Left ventricle myocardium inferior (tissue), 1 donor: ENCODE measurements around the gene DMBX1. TPM values are rescaled to one million over a fixed set of nuclear protein-coding genes. Genes with fewer than 3 reads are reported as not detected.

Source experiments
- DNase-seq: peaks from one replicate; pipeline ENCODE4 v3.0.0-alpha.2; 2020
- H3K27ac ChIP-seq: fragments of 200-600 bp; replicated peaks from 2 replicates; pipeline ENCODE4 v1.8.0; 2021
- H3K27me3 ChIP-seq: fragments of 200-600 bp; 2 replicates; pipeline ENCODE4 v1.8.0; 2021; ENCODE audit warnings: low read depth
- H3K36me3 ChIP-seq: fragments of 200-600 bp; 2 replicates; pipeline ENCODE4 v1.8.0; 2021
- H3K4me1 ChIP-seq: fragments of 200-600 bp; 2 replicates; pipeline ENCODE4 v1.8.0; 2021
- H3K4me3 ChIP-seq: fragments of 200-600 bp; 2 replicates; pipeline ENCODE4 v1.8.0; 2021; ENCODE audit warnings: mild to moderate bottlenecking, moderate library complexity
- H3K9me3 ChIP-seq: fragments of 200-600 bp; replicated peaks from 2 replicates; pipeline ENCODE4 v1.8.0; 2021
- intact Hi-C: fragments of 100-400 bp; cut with micrococcal nuclease; formaldehyde crosslinking; loops from one replicate; pipeline ENCODE4 v1.11.0; 2022
- total RNA-seq: library from RNA; stranded (reverse); fragmentation: NEBNext Ultra II Directional; extraction: Animal tissue kit (Norgen Biotek cat#: 25700); gene quantifications from one replicate; pipeline ENCODE4 v1.2.1, GENCODE V29; 2021
- TF ChIP-seq, protein P1 (sequence below): fragments of 200-600 bp; IDR thresholded peaks from 2 replicates; pipeline ENCODE4 v1.8.0; 2021; ENCODE audit warnings: antibody characterized with exemption, mild to moderate bottlenecking, borderline replicate concordance
- donor health status: DM: no; HTN: yes; CAD: no; lungs with severe emphysema.

Gene DMBX1
- total RNA-seq, 1 donor from 2014 or later = not detected

DNA sequence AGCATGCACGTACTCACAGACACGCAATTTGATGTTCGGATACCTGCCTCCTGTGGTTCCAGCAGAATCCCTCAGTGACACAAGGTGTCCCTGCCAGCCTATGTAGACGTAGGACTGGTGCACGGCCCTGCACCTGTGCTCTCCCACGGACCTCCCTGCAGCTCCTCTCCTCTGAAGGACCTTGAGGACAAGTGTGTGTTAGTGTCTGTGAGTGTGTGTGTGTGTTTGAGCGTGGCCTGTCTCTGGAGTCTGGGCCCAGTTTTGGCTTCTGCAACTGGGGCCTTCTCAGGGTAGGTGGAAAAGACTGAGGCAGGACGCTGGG is 22.5 kb upstream of the DMBX1 start:
- TF ChIP-seq, protein P1, sequence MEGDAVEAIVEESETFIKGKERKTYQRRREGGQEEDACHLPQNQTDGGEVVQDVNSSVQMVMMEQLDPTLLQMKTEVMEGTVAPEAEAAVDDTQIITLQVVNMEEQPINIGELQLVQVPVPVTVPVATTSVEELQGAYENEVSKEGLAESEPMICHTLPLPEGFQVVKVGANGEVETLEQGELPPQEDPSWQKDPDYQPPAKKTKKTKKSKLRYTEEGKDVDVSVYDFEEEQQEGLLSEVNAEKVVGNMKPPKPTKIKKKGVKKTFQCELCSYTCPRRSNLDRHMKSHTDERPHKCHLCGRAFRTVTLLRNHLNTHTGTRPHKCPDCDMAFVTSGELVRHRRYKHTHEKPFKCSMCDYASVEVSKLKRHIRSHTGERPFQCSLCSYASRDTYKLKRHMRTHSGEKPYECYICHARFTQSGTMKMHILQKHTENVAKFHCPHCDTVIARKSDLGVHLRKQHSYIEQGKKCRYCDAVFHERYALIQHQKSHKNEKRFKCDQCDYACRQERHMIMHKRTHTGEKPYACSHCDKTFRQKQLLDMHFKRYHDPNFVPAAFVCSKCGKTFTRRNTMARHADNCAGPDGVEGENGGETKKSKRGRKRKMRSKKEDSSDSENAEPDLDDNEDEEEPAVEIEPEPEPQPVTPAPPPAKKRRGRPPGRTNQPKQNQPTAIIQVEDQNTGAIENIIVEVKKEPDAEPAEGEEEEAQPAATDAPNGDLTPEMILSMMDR = no peak
- no peak overlapping the region for H3K27ac ChIP-seq
- intact Hi-C loops = no loop called here
- peaks cover 15% of the 10 kb centered on the region for H3K4me1 ChIP-seq
- no peaks in the 10 kb centered on the region for H3K9me3 ChIP-seq
- DNase-seq = no peak
- H3K4me3 ChIP-seq = peak overlapping the region; percentile 73
- peaks cover 81% of the 10 kb centered on the region for H3K27me3 ChIP-seq
- no peaks in the 10 kb centered on the region for H3K36me3 ChIP-seq

DNA sequence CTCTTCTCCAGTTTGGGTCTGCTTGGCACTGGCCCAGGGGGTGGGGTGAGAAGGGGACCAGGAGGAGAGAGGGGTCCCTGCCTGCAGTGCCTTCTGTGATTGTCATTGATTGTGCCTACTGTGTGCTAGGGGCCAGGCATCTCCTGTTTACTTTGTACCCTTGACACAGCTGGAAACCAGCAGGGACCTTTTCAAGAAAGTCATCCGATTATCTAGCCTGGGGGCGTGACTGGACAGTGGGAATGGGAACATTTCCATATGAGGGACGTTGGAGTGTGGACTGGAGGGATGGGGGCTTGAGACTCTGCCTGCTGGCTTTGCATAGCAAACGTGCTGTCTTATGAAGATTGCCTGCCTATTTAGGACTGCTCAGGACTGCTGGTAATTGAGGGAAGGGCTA is 19.8 kb upstream of the DMBX1 start:
- TF ChIP-seq, protein P1 = no peak
- Histone ChIP-seq H3K27ac (no peak overlapping the region), H3K36me3 (no peaks in the 10 kb centered on the region), H3K4me3 (no peak overlapping the region), H3K27me3 (peaks cover 92% of the 10 kb centered on the region), H3K4me1 (peaks cover 15% of the 10 kb centered on the region), H3K9me3 (no peaks in the 10 kb centered on the region)
- intact Hi-C loops = no loop called here
- no peak for DNase-seq

DNA sequence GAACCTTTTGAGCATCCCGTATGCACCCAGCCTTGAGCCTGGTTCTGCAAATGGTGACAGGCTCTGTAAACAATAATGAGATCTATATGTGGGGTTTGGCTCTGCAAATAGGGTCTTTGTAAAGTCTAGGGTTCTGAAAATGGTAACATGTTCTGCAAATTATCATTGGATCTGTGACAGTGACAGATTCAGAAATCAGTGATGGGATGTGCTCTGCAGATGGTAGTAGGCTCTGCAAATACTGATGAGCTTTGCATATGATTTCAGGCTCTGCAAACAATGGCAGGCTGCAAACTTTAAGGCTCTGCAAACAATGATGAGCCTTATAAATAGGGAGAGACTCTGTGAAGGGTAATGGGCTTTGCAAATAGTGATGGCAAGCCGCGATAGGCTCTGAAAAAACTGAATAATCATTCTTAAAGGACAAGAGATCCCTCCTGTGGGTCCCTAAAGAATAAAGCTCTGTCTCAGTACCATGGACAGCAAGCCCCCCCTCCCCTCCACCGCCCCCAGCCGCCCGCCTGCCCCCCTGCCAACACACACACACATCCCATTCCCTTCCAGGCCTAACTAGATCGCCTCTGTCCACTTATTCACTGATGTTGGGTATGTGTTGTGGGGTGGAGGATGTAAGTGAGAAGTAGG is 17.7 kb upstream of the DMBX1 start:
- peaks cover 5% of the 10 kb centered on the region for H3K4me1 ChIP-seq
- no peaks in the 10 kb centered on the region for H3K36me3 ChIP-seq
- intact Hi-C loops = no loop called here
- no peaks in the 10 kb centered on the region for H3K9me3 ChIP-seq
- TF ChIP-seq, protein P1 = no peak
- no peak overlapping the region for H3K4me3 ChIP-seq
- peaks cover 92% of the 10 kb centered on the region for H3K27me3 ChIP-seq
- no peak overlapping the region for H3K27ac ChIP-seq
- no peak for DNase-seq

DNA sequence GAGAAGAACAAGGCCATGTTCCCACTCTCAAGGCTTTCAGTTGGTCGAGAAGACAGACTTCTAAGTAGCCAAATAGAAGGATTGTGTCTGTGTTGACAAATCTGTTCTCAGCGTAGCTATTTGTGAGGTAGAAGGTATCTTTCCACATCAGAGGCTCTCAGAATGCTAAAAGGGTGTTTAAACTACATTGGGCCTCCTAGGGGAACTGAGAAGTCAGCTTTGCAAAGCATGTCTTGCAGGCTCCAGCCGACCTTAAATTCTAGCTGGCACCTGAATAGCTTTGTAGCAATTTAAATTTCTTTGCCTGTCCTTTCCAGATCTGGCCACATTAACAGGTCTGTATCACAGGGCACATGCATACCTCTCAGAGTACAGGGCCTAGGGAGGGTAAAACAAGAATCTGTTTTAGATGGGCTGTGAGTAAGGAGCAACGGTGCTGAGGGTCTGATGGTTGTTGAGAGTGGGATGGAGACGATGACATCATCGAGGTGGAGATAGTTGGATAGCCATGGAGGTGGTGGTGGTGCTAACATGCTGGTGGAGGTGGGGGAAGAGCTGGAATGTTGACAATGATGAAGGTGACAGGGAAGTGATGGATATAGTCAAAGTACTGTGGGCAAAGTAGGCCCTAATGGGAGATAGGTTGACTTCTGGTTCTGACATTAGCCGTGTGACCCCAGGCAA is 17.0 kb upstream of the DMBX1 start:
- no peaks in the 10 kb centered on the region for H3K4me1 ChIP-seq
- no peak overlapping the region for H3K27ac ChIP-seq
- intact Hi-C loops = no loop called here
- no peaks in the 10 kb centered on the region for H3K9me3 ChIP-seq
- no peaks in the 10 kb centered on the region for H3K36me3 ChIP-seq
- peaks cover 91% of the 10 kb centered on the region for H3K27me3 ChIP-seq
- no peak overlapping the region for H3K4me3 ChIP-seq
- DNase-seq = no peak
- TF ChIP-seq, protein P1 = no peak

DNA sequence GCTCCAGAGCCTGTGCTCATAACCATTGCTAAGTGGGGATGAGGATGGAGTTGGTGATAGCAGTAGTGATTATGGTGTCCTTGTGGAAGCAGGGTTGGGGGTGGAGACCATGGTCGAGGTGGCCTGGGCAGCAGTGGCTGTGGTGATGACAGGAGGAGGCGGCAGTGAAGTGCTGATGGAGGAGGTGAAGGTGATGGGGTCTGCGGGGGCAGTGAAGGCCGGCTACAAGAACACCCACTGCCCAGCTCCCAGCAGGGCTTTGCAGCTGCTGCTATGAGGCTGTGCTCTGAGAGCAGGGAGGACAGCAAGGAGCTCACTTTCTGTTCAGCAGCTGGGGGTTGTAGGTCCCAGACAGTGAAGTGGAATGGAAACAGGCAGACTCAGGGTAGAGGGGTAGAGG is 15.6 kb upstream of the DMBX1 start:
- no peak for DNase-seq
- Histone ChIP-seq H3K27ac (no peak overlapping the region), H3K4me1 (no peaks in the 10 kb centered on the region), H3K36me3 (no peaks in the 10 kb centered on the region), H3K27me3 (peaks cover 93% of the 10 kb centered on the region), H3K9me3 (no peaks in the 10 kb centered on the region), H3K4me3 (no peak overlapping the region)
- TF ChIP-seq, protein P1 = no peak
- intact Hi-C loops = no loop called here
